Activated effector memory CD4-positive, alpha-beta T cell treated with Interleukin-2 at 50 U/mL for 16 hours (primary cell): ENCODE results near the gene RGS21.
"Not testable (repeated sequence)": the region's sequence is repeated elsewhere in the genome, so short reads cannot be mapped to it uniquely, and the experiment has no call there.

Experiments
- DNase-seq: peaks from one replicate; pipeline ENCODE4 v3.0.0-alpha.2; 2020

Gene RGS21, protein sequence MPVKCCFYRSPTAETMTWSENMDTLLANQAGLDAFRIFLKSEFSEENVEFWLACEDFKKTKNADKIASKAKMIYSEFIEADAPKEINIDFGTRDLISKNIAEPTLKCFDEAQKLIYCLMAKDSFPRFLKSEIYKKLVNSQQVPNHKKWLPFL

DNA sequence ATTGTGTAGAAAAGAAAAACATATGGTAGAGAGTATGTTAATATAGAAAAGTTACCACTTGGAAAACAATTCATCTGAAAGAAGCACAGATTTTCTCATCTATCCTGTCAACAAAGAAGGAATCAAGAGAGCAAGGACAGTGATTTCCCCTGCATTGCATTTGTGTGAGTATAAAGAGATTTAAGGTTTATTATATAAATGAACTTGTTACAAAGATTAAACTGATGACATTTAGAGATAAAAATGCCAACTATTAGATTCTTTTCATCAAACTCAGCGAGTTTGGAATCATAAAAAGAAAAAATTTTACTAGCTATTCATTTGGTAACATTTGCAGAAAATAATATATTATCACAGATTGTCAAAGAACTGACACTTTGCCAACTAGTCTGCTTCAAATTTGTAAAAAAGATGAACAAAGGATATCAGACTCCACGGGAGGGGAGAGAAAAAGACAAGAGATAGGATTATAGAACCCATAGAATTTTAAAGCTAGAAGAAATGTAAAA, at the start of gene RGS21:
Gene RGS21 (plus strand): TSS at position 51 of the 509 bp plus-strand sequence. CDS start 26,045 bp downstream, outside the sequence.
- DNase-seq = no peak

DNA sequence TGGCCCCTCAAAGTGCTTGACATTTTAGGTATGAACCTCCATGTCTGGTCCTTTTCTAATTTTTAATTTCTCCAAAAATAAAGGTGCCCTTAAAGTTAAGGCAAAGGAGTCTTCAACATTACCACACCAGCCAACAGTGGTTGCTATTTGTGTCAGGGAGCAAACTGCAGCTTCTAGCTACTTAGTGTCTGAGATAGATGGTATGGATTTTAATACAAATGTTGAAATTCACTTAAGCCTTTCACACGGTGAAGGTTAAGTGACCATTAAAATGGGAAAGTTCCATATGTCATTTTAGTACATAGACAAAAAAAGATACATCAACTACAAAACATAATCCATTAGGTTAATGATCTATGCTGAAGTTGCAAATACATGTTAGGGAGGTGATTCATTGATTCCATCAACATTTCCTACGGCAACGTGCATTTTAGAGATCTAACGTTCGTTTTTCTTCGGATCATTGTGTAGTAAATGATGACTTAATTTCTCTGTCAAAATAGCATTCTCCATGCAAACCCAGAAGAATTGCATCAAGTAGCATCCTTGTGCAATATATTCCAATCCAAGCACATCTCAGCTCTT, 48.2 kb upstream of the RGS21 start:
- no peak for DNase-seq

GRCh38 chr1:192270398-192270797, 46.4 kb upstream of the RGS21 start:
- DNase-seq = no peak

GRCh38 chr1:192272732-192273131, 44.1 kb upstream of the RGS21 start:
- DNase-seq = no peak

DNA sequence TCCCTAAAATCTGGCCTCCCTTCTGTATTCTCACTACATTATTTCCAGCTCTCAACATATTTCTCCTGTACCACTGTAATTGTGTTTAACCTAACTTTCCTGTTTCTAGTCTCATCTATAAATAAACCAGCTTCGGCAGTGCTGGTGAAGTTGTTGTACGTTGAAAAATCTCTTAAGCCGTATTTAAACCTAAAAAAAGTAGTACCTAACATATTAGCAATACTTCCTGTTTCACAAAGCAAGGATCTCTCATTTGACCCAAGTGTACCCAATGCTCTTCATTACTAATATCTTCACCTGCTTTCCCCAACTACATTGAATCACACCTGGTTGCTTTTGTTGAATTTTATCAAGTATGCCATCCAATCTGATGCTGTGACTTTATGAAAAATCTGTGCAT, 42.2 kb upstream of the RGS21 start:
- DNase-seq = no peak

DNA sequence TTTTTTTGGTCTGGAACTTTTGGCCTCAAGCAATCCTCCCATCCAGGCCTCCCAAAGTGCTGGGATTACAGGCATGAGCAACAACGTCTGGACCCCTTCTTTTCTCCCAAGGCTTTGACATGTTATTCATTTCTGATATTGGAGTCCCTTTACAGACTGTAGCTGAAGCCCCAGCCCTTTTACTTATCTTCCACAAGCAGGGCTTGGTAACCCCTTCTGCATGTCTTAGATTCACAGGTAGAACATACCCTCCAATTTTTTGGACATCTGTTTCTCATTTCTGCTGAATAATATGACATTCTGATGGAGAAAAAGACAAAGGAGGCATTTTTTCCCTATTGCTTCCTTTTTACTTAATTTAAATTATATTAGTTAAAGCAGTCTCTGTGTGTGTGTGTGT, 39.2 kb upstream of the RGS21 start:
- no peak for DNase-seq

DNA sequence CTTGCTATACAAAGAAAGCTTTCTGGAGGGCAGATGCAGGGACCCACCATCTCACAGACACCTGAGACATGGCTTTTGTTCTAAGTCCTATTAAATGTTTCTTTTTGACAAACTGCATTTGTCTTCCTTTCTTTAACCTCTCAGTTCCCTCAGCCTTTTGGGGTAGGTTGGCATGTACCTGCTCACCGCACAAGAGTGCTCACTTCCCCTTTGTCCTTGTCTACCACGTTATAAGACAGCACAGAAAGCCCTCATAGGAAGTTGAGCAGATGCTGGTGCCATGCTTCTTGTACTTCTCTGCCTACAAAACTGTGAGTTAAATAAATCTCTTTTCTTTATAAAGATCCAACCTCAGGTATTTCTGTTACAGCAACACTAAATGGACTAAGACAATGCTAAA, 31.9 kb upstream of the RGS21 start:
- no peak for DNase-seq

DNA sequence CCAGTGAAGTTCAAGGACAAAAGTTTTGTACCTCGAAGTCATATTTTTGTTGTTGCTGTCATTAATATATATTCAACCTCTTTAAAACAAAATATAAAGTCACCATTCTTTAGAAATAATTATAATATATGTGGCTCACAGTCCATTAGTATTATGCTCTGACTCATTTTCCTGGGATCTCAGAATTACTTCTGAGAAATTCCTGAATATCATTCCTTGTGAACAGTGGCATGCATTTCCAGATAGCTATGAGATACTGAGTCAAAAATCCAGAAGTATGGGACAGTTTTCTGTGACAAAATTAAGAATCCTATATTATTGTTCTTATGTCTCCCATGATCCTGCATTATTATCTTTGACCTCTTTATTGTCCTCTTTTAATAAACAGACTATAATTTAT, 13.8 kb upstream of the RGS21 start:
- DNase-seq = no peak

GRCh38 chr1:192308314-192308713, 8.5 kb upstream of the RGS21 start:
- DNase-seq = not testable (repeated sequence)

DNA sequence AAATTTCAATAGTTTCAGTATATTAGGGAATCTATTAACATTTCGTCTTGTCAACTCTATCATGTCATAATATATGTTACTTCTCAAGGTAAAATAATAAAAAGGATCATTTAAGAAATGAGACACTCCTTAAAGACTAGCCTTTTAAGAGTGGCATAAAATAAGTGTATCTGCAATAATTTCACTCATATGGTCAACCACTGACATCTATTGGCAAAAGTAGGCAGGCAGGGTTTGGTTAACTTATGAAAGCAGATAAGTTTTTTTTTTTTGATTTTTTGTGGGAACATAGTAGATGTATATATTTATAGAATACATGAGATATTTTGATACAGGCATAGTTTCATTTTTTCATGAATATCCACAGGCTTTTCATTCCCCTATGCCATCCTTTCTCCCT, 5.5 kb upstream of the RGS21 start:
- no peak for DNase-seq

DNA sequence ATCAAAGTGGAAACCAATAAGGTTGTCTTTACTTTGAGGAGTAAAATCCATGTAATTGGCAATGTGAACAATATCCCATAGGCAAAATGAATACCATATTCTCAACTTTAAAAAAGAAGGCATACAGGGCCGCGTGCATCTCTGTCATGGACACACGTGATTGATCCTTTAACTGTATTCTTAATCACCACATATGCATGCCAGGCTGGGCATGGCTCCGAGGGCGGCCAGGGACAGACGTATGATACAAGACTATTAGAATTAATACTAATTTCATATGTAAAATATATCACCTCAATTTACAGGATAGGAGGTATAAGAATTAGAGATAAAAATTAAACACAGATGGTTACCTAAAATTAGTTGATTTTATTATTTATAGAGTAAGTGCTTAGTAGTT, 11.2 kb downstream of the RGS21 start:
- no peak for DNase-seq

GRCh38 chr1:192342842-192343241, 26.1 kb downstream of the RGS21 start:
- no peak for DNase-seq

GRCh38 chr1:192343344-192343743, 26.6 kb downstream of the RGS21 start:
- no peak for DNase-seq

- DNase-seq = no peak
Measured at GRCh38 chr1:192349314-192349713, 32.5 kb downstream of the RGS21 start.

DNA sequence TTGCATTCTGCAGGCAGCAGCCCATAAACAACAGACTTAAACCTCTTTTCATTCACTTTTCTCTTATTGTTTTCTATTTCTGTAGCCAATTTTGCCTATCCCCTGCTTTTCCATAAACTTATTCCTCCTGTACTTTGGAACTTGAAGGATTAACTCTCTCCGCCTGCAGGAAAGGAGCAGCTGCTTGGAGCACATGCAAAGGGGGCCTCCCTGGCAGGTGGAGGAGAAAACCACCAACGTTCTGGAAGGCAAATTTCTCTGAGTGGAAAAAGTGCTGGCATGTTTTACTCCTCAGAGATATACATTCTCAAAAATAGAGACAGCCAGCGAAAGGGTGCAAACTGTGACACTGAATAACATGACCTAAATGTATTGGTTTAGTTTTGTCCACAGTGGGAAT, 33.6 kb downstream of the RGS21 start:
- no peak for DNase-seq

GRCh38 chr1:192351550-192351949, 34.8 kb downstream of the RGS21 start:
- DNase-seq = no peak

- no peak for DNase-seq
Measured at GRCh38 chr1:192357924-192358323, 41.1 kb downstream of the RGS21 start.

GRCh38 chr1:192358402-192358801, 41.6 kb downstream of the RGS21 start:
- no peak for DNase-seq

DNA sequence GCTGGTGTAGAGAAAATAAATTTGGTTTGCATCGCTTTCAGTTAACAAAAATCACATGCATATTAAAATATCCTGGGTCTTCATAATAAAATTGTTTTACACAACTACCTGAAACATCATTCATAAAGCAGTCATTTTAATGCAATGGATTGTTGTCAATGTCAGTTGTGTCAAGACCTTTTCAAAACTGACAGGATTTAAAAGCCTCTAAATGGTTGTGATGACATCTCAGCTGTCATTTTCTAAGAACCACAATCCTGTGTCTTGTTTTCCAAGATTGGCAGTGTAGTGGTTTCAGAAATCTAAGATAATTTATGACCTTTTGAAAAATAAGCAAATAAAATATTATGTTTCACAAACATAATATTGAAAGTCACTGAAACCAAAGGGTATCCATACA, 42.0 kb downstream of the RGS21 start:
- no peak for DNase-seq

GRCh38 chr1:192363177-192363576, 46.4 kb downstream of the RGS21 start:
- DNase-seq = no peak

GRCh38 chr1:192367436-192367835, 50.6 kb downstream of the RGS21 start:
- DNase-seq = no peak

GRCh38 chr1:192375306-192375705, 58.5 kb downstream of the RGS21 start:
- DNase-seq = no peak

DNA sequence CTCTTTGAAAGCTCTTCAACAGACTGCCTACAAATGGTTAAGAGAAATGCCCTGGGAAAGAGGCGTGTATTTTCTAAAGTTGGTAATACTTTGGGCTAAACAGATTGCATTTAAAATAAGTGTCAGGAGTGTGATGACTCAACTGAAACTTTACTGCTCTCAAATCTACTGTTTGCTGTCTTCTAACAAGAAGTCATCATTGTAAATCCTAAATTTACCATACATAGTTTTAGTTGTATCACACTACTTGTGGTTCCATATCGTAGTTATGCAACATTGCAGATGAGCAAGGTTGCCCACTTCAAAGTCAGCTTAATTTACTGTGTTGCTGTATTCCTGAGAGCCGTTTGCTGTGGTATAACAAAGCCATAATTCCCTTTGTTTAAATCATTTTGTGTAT, 59.6 kb downstream of the RGS21 start:
- DNase-seq = no peak

DNA sequence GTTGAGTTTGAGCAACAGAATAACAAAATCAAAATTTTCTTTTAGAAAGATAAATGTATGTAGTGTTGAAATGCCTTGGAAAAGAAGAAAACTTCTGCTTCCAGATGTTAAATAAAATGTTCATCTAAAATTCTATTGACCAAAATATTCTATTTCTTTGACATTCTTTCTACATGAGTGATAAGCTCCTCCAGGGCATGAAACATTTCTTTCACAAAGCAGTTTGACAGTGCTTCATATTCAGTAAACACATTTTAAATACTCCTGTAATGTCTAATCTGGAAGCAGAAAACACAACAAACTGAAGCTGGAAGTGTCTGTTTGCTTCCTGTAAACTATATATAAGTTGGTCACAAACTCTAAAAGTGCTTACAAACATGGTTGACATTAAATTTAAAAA, 61.5 kb downstream of the RGS21 start:
- no peak for DNase-seq

GRCh38 chr1:192378878-192379277, 62.1 kb downstream of the RGS21 start:
- DNase-seq = no peak
